Measurements from ENCODE around the gene OR5C1. TPM values are rescaled to one million over a fixed set of nuclear protein-coding genes. Genes with fewer than 3 reads are reported as not detected.

Gene OR5C1
- total RNA-seq, 1 donor from 2014 or later, result not detected

GRCh38 chr9:122777935-122778627 is 10.7 kb upstream of the OR5C1 start:
- H3K27me3 ChIP-seq, result no peaks in the 10 kb centered on the region
- DNase-seq (ENCODE audit: extremely low spot score in 2 of 2), result no peak
- intact Hi-C loops (cut with DNase I), result no loop called here

DNA sequence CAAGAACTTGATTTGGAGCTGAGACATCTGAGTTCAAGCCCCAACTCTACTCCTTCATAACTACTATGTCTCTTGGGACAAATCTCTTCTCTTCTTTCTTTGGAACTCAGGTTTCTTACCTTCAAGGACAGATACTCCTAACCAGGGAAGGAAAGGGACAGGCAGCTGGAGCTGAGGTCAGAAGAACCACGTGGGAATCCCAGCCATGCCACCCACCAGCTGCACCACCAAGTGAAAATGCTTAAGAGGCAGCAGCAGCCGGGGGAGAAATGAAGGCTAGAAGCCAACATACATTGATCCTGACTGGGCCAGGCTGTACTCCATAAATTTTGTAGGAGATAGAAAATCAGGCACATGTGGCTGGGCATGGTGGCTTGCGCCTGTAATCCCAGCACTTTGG is 9.6 kb upstream of the OR5C1 start:
- intact Hi-C loops (cut with DNase I), result no loop called here
- DNase-seq (ENCODE audit: extremely low spot score in 2 of 2), result no peak
- no peaks in the 10 kb centered on the region for H3K9me3 ChIP-seq

More at GRCh38 chr9:122777935-122778627, 10.7 kb upstream of the OR5C1 start:
- Histone ChIP-seq H3K9me3 (no peaks in the 10 kb centered on the region), H3K4me1 (no peaks in the 10 kb centered on the region), H3K36me3 (no peaks in the 10 kb centered on the region), H3K27ac (no peak overlapping the region), H3K4me3 (no peak overlapping the region)
- TF ChIP-seq CTCF (IDR thresholded peaks at IDR 0.05) (no peak), POLR2AphosphoS5 (IDR thresholded peaks at IDR 0.05; ENCODE audit: insufficient read depth in 1 of 2, low read depth in 1 of 2) (no peak)

GRCh38 chr9:122780026-122780425 is 8.7 kb upstream of the OR5C1 start:
- Histone ChIP-seq H3K4me1 (no peaks in the 10 kb centered on the region), H3K27me3 (no peaks in the 10 kb centered on the region), H3K9me3 (no peaks in the 10 kb centered on the region), H3K27ac (no peak overlapping the region), H3K36me3 (no peaks in the 10 kb centered on the region), H3K4me3 (no peak overlapping the region)
- intact Hi-C loops (cut with DNase I), result loop anchor here (10.0 kb wide), 1 partner anchor 845 kb away; no protein-coding TSS in a partner anchor
- DNase-seq (ENCODE audit: extremely low spot score in 2 of 2), result no peak
- TF ChIP-seq CTCF (IDR thresholded peaks at IDR 0.05), result no peak
- no peak for TF ChIP-seq POLR2AphosphoS5 (IDR thresholded peaks at IDR 0.05; ENCODE audit: insufficient read depth in 1 of 2, low read depth in 1 of 2)
- no peak for TF ChIP-seq POLR2A (IDR thresholded peaks at IDR 0.05)

More for the DNA sequence above, 9.6 kb upstream of the OR5C1 start:
- H3K27me3 ChIP-seq, result no peaks in the 10 kb centered on the region
- no peak overlapping the region for H3K27ac ChIP-seq
- H3K36me3 ChIP-seq, result no peaks in the 10 kb centered on the region
- H3K4me3 ChIP-seq, result no peak overlapping the region
- no peak for TF ChIP-seq POLR2A (IDR thresholded peaks at IDR 0.05)
- no peak for TF ChIP-seq POLR2AphosphoS5 (IDR thresholded peaks at IDR 0.05; ENCODE audit: insufficient read depth in 1 of 2, low read depth in 1 of 2)
- TF ChIP-seq CTCF (IDR thresholded peaks at IDR 0.05), result no peak
- no peaks in the 10 kb centered on the region for H3K4me1 ChIP-seq

DNA sequence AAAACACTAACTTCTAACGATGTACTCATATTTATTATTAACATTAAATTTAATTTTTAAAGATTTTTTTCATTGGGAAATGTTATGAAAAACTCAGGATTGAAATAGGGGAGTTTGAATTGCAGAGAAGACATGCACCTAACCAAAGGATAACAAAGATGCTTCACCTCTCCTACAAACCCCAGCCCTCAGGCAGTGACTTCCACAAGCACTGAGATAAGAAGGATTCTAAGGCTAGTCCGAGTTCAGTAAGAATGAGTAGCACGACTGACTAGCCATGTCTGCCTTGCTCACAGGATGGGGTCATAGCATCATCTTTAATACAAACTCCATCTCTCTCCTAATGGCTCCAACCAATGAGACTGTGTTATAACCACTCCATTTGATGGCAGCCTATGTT is 7.1 kb upstream of the OR5C1 start:
- intact Hi-C loops (cut with DNase I), result loop anchor here (10.0 kb wide), 1 partner anchor 847 kb away; no protein-coding TSS in a partner anchor
- no peak overlapping the region for H3K4me3 ChIP-seq
- no peaks in the 10 kb centered on the region for H3K4me1 ChIP-seq
- DNase-seq (ENCODE audit: extremely low spot score in 2 of 2), result no peak
- no peaks in the 10 kb centered on the region for H3K9me3 ChIP-seq
- H3K27me3 ChIP-seq, result no peaks in the 10 kb centered on the region
- H3K36me3 ChIP-seq, result no peaks in the 10 kb centered on the region
- H3K27ac ChIP-seq, result no peak overlapping the region
- TF ChIP-seq POLR2A (IDR thresholded peaks at IDR 0.05), result no peak
- TF ChIP-seq POLR2AphosphoS5 (IDR thresholded peaks at IDR 0.05; ENCODE audit: insufficient read depth in 1 of 2, low read depth in 1 of 2), result no peak
- no peak for TF ChIP-seq CTCF (IDR thresholded peaks at IDR 0.05)

- intact Hi-C loops (cut with DNase I), result loop anchor here (10.0 kb wide), 1 partner anchor 850 kb away; no protein-coding TSS in a partner anchor
These were observed 3.5 kb upstream of the OR5C1 start for GRCh38 chr9:122785269-122785668.

More at GRCh38 chr9:122785269-122785668, 3.5 kb upstream of the OR5C1 start:
- Histone ChIP-seq H3K27me3 (no peaks in the 10 kb centered on the region), H3K4me3 (no peak overlapping the region), H3K4me1 (no peaks in the 10 kb centered on the region), H3K9me3 (no peaks in the 10 kb centered on the region), H3K27ac (no peak overlapping the region), H3K36me3 (no peaks in the 10 kb centered on the region)
- no peak for DNase-seq (ENCODE audit: extremely low spot score in 2 of 2)
- no peak for TF ChIP-seq POLR2AphosphoS5 (IDR thresholded peaks at IDR 0.05; ENCODE audit: insufficient read depth in 1 of 2, low read depth in 1 of 2)
- no peak for TF ChIP-seq POLR2A (IDR thresholded peaks at IDR 0.05)
- TF ChIP-seq CTCF (IDR thresholded peaks at IDR 0.05), result no peak
